GM18519 (cell line): ENCODE data around the gene GNG12.

Experiments used
- ATAC-seq: cut with Tn5 transposase; IDR thresholded peaks from one replicate; pipeline ENCODE4 v1.9.1; 2021; ENCODE audit warnings: mild to moderate bottlenecking, moderate library complexity; ENCODE audit not compliant: unreplicated experiment, low FRiP score

The GNG12 gene

DNA sequence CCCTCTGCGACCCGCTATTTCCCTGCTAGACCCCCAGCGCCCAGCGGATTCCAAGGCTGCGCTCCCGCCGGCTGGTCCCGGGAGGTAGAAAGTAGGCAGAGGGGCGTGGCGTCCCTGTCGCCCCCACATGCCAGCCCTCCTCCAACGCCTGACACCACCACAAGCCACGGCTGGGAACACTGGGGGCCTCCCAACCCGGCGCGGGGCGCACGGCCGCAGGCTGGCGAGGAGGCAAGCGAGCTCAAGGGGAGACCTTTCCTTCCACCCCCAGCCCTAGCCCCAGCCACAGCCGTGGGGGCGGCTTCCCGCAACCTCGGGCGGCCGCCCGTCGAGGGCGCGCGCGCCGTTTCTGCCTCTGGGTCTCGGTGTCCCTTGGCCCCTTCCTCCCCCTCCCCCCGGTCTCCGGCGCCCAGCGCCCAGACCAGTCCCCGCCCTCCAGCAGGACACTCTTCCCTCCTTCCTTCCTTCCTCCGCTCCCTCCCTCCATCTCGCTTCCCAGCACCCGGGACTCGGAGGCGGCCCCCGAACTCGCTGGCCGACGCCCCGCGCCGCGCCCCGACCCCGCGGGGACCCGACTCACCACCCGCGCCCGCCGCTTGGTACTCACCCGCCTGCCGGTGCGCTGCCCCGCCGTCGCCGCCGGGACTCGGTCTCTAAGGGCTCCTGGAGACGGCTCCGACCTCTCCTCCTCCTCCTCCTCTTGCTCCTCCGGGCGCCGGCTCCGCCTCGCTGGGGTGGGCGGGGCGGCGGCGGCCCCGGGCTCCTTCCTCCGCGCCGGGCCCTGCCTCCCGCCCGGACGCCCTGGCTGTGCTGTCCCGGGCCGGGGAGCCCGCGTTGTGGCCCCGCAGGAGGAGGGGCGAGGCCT is at the start of gene GNG12:
GNG12 (minus strand) TSS at position 731 of the 865 bp plus-strand sequence. CDS start 125,781 bp downstream, outside the sequence.
- ATAC-seq: no peak

GRCh38 chr1:67882196-67882958 is 49.1 kb upstream of the GNG12 start:
- no peak for ATAC-seq

DNA sequence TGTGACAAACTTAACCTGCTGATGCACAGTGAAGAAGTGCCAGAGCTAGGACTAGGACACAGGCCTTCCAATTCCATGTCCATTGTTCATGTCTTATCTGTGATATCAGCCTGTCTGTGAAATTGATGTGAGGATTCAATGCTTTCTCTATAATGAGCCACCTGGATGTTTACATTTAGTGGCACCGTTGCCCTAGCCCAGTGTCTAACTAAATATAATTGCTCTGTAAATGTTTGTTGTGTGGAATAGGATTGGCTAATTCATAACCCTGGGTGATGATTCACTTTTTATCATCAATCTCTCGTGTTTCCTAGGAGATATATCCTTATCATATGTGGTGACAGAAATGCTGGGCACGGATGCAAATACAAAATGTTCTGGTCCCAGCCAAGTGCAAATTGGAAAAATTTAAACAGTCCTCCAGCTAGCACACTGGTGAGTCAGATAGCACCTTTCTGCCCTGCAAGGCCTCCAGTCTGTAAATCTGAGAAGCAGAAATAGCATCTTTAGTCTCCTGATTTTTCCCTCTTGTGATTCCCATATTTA is 46.9 kb upstream of the GNG12 start:
- no peak for ATAC-seq

- ATAC-seq: no peak
These were observed 46.2 kb upstream of the GNG12 start for GRCh38 chr1:67879485-67879884.

DNA sequence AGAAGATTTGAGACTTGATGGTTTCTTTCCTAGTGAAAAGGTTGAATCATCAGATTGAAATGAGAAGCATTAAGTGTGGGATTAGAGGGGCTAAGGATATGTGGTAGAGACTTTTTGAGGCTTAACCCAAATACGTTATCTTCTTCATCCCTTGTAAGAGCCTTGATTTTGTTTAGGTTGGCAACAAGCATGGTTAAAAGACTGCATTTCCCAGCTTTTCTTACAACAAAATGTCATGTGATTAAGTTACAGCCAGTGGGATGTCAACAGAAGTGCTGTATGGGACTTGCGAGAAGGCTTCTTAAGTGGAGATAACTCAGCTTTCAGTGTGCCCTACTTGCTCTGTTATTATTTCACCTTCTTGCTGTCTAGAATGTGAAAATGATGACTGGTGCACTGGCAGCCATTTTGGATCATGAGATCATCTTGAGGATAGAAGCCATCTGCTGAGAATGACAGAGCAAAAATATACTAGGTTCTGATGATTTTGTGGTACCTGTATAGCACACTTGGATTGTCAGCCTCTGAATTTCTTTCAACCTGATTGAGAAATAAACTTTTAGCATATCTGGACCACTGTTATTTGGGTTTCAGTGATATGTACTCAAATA is 41.3 kb upstream of the GNG12 start:
- no peak for ATAC-seq

- ATAC-seq: no peak
These were observed 36.0 kb upstream of the GNG12 start for GRCh38 chr1:67869233-67869632.

GRCh38 chr1:67863637-67864036 is 30.4 kb upstream of the GNG12 start:
- no peak for ATAC-seq

DNA sequence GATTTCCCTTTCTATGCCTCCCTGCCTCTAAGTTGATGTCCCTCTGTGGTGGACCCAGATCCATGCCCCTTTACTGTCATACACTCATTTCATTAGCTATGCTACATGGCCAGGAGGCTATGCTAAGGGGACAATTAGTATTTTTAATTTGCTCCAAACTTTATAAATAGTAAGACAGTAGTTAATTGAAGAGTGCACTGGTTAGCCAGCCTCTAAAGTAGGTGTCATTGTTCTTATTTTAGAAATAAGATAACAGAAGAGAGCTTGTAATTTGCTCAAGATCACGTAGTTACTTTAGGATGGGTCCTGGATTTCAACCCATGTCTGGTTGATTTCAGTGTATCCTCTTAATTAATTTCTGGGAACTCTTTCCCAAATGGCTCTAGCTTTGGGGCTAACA is 29.4 kb upstream of the GNG12 start:
- ATAC-seq: no peak

DNA sequence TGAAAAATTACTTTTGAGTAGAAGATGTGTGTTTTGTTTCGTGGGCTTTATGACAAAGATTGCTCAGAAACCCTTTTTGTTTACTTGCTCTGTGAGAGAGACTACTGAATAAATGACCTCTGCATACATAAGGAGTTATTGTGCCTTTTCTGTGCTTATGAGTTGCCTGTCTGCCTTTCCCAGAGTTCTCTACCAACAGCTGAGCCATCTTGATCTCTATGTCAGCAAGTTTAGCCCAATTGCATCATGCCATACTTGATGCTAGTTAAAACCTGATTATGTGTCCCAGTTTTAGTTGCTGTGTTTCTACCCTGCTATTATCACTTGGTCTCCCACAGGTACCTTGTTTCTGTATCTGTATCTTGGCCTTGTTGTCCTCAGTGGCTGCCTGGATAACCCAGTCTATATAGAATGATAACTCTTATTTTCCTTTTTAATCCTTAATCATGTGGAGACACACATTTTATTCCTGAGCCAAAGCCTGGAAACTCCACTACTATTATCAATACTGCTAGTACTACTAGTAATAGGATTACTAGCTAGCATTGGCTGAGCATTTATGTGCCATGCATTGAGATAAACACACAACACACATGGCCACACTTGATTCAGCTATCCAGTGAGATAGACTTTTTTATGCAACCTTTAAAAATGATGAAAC is 28.7 kb upstream of the GNG12 start:
- no peak for ATAC-seq

- no peak for ATAC-seq
These were observed 27.5 kb upstream of the GNG12 start for GRCh38 chr1:67860776-67861175.

DNA sequence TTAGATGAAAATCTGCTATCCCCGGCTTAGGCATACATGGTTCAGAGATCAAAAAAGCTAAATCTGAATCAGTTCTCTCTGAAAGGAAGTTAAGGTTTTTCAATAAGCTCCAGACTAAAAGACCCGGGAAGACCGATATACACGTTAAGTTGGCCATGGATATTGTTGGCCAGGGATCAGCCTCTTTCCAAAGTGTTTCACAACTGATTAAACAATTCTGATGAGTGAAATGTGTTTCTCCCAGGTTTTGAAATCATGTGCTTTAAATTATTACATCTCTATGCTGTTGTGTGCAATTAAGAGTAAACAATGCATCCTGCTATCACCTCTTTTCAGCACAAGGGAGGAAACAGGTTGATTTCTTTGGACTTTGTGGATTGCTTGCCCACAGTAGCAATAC is 23.7 kb upstream of the GNG12 start:
- no peak for ATAC-seq

GRCh38 chr1:67855961-67856360 is 22.7 kb upstream of the GNG12 start:
- no peak for ATAC-seq

GRCh38 chr1:67855444-67855843 is 22.2 kb upstream of the GNG12 start:
- ATAC-seq: no peak

DNA sequence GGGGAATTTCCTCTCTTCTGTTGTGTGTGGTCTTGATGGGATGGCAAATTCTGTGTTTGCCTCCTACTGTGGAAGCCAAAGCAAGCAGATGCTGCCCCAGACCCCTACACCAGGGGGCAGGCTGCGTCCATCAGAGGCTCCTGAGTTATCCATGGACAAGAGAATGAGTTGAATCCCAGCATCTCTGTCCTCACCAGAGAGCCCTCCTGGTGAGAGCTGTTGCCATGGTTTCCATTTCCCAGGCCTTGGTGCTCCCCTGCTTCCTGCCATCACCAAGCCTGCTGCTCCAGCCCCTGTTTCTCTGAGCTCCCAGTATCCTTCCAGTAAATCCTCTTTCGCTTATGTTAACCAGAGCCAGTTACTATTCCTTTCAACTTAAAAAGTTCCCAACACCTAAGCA is 20.4 kb upstream of the GNG12 start:
- ATAC-seq: no peak

- no peak for ATAC-seq
These were observed 18.5 kb upstream of the GNG12 start for GRCh38 chr1:67851800-67852199.

DNA sequence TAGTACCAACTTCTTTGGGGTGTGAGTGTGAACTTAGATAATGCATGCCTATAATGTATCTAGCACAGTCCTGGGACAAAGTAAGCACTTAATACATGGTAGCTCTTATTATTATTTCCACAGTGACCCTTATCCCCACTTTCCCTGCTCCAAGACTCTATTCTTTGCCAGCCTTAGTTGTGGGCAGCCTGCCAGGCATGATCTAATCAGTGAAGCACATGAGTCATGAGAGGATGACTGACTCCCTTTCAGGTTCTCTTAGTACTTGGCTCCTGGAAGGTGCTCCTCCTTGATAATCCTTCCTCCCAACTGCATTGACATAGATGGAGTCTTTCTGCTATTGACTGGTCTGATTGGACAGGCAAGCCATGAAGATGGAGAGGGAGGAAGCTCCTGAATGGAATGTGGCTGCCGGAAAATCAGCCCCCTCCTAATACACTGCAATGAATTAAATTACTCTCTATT is 17.4 kb upstream of the GNG12 start:
- ATAC-seq: no peak

- ATAC-seq: no peak
These were observed 16.9 kb upstream of the GNG12 start for GRCh38 chr1:67850151-67850551.

GRCh38 chr1:67847466-67847865 is 14.2 kb upstream of the GNG12 start:
- no peak for ATAC-seq

DNA sequence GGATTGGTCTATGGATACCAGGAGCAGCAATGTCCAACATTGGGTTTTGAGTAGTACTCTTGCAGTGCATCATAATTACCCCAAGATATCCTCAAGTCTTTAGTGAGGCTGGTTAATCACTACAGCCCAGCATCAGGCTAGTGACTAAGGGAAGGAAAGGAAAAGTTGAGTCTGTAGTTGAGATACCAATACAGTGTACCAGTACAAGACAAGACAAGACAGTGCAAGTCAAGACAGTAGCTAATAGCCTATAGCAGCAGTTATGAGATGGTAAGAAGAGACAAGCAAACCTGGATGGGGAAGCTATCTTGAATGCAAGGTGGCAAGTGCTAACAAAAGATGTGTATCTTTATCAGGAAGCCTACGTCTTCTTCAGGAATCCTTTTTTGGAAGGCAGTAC is 13.3 kb upstream of the GNG12 start:
- no peak for ATAC-seq

GRCh38 chr1:67844988-67845387 is 11.7 kb upstream of the GNG12 start:
- ATAC-seq: no peak
